Endothelial cell of umbilical vein (primary cell): ENCODE results near the gene FAM193B.

Experiments used
- CTCF ChIP-seq, 2 donors: IDR thresholded peaks; 1 replicate in 1 of 2; 2 replicates in 1 of 2; pipeline ENCODE4 v1.5.1; 2011; ENCODE audit warnings: low read length in 2 of 2, mild to moderate bottlenecking in 2 of 2, moderate library complexity in 2 of 2, control low read depth in 1 of 2, inconsistent platforms in 1 of 2, low read depth in 1 of 2; ENCODE audit not compliant: insufficient read depth in 1 of 2; ENCODE audit errors: extremely low read depth in 1 of 2
- EZH2 ChIP-seq: IDR thresholded peaks from 2 replicates; pipeline ENCODE4 v1.6.1; 2012; ENCODE audit warnings: borderline replicate concordance, low read depth, mild to moderate bottlenecking, moderate library complexity, low read length, inconsistent platforms; ENCODE audit not compliant: severe bottlenecking
- POLR2A ChIP-seq: IDR thresholded peaks from 2 replicates; pipeline ENCODE4 v1.6.1; 2012; ENCODE audit warnings: low read depth, mild to moderate bottlenecking, control low read depth, low read length
- POLR2AphosphoS5 ChIP-seq: IDR thresholded peaks from 2 replicates; pipeline ENCODE4 v1.6.1; 2012; ENCODE audit warnings: low read depth, mild to moderate bottlenecking, control low read depth, low read length, moderate library complexity; ENCODE audit not compliant: insufficient read depth
- TF ChIP-seq, protein P1 (sequence below): IDR thresholded peaks from 2 replicates; pipeline ENCODE4 v1.6.1; 2011; ENCODE audit not compliant: insufficient read depth, insufficient read length

- TF ChIP-seq, protein P1, sequence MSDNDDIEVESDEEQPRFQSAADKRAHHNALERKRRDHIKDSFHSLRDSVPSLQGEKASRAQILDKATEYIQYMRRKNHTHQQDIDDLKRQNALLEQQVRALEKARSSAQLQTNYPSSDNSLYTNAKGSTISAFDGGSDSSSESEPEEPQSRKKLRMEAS: no peak
- peak; percentile 32 for TF ChIP-seq POLR2A
- TF ChIP-seq CTCF (IDR thresholded peaks at IDR 0.05; ENCODE audit: extremely low read depth in 1 of 2, insufficient read depth in 1 of 2, low read depth in 1 of 2, low read length in 2 of 2): no peak
- TF ChIP-seq EZH2: no peak
- no peak for TF ChIP-seq POLR2AphosphoS5
Measured at GRCh38 chr5:177598477-177598876, 44.1 kb upstream of the FAM193B start.
